HG02852 (cell line): ENCODE data around the gene WIZ.
"Not testable (repeated sequence)": the region's sequence is repeated elsewhere in the genome, so short reads cannot be mapped to it uniquely, and the experiment has no call there.

ENCODE experiments used
- ATAC-seq: cut with Tn5 transposase; IDR thresholded peaks from one replicate; pipeline ENCODE4 v1.9.1; 2021; ENCODE audit warnings: mild to moderate bottlenecking, moderate library complexity; ENCODE audit not compliant: unreplicated experiment

The WIZ gene, protein sequence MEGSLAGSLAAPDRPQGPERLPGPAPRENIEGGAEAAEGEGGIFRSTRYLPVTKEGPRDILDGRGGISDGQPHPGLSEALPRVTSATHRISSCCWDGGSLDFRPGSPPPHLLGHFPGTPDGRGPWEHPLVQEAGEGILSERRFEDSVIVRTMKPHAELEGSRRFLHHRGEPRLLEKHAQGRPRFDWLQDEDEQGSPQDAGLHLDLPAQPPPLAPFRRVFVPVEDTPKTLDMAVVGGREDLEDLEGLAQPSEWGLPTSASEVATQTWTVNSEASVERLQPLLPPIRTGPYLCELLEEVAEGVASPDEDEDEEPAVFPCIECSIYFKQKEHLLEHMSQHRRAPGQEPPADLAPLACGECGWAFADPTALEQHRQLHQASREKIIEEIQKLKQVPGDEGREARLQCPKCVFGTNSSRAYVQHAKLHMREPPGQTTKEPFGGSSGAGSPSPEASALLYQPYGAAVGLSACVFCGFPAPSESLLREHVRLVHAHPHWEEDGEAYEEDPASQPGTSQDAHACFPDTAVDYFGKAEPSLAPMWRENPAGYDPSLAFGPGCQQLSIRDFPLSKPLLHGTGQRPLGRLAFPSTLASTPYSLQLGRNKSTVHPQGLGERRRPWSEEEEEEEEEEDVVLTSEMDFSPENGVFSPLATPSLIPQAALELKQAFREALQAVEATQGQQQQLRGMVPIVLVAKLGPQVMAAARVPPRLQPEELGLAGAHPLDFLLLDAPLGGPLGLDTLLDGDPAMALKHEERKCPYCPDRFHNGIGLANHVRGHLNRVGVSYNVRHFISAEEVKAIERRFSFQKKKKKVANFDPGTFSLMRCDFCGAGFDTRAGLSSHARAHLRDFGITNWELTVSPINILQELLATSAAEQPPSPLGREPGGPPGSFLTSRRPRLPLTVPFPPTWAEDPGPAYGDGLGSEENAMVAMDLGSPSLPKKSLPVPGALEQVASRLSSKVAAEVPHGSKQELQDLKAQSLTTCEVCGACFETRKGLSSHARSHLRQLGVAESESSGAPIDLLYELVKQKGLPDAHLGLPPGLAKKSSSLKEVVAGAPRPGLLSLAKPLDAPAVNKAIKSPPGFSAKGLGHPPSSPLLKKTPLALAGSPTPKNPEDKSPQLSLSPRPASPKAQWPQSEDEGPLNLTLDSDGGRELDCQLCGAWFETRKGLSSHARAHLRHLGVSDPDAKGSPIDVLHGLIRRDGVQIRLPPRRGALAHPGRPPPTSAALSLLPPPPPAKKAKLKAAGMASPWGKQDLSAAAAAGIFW (N-terminal part only)

DNA sequence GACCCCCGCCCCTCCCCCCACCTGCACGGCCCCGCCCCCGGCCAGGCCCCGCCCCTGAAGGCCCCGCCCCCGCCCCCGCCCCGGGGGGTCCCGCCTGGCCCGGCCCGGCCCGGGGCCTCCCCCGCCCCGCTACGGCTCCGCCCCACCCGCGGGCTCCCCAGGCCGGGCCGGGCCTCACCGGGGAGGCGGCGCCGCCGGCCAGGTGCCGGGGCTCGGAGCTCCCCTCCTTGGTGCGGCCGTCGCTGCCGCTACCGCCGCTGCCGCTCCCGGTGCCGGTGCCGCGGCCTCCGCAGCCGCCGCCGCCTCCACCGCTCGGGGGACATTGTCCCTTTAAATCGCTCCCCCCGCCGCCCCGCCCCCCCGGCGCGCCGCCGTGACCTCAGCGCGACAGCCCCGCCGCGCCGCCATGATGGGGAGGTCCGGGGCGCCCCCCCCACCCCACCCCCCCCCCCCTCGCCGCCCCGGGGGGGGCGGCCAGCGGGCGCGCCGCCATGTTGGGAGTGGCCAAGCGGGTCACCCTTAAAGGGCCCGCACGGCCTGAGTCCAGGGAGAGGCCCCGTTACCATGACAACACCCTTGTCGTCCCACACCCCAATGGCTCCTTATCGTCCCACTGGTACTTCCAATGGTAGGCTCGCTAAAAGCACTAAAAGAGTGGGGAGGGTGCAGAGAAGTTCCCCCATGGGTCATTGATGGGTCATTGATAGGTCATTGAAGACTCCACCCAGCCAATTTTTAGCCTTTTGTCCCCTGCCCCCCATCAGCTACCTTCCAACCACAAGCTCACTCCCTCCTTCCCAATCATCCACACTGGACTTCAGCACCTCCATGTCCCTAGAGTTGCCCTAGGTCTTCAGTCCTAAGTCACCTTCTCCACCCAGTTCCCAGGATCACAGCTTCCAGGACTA lies at the start of gene WIZ:
Gene WIZ, minus strand, starts transcription at position 337 of the 908 bp plus-strand sequence. CDS start 1,649 bp downstream, outside the sequence.
- peak; percentile 50 for ATAC-seq

DNA sequence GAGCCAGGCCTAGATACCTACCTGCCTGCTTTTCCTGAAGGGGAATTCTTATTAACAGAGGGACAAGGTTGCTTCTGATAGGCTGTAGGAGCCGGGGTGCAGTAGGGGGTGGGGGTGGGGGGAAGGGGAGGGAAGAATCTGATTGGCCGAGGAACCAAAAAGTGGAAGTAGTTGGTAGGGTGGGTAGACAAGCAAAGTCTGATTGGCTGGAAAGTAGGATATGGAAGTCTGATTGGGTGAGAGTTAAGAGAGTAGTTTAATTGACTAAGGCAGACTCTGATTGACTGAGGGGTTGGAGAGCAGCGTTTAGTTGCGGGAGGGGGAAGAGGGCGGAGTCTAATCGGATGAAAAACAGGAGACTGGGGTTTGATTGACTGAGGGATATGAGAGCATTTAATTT lies 49.2 kb upstream of the WIZ start:
- ATAC-seq, result no peak

DNA sequence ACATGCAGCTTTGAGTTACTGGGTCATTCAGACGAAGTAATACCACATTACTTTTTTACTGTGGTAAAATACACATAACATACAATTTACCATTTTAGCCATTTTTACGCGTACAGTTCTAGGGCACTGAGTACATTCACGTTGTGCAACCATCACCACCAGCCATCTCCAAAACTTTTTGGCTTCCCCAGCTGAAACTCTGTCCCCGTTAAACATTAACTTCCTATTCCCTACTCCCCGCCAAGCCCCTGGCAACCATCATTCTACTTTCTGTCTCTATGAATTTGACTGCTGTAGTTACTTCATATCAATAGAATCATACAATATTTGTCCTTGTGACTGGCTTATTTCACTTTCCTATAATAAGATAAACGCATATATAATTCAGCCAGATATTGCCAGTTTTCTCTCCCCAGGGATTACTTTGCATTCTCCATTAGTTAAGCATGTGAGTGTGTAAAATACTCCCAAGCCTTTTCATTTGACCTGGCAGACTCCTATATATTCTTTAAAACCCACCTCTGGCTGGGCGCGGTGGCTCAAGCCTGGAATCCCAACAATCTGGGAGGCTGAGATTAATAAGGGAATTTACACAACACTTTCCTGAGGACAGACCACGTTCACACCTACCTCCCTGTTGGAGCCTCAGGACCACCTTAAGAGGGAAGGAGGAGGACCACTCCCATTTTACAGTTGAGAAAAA lies 48.6 kb upstream of the WIZ start:
- ATAC-seq, result no peak

DNA sequence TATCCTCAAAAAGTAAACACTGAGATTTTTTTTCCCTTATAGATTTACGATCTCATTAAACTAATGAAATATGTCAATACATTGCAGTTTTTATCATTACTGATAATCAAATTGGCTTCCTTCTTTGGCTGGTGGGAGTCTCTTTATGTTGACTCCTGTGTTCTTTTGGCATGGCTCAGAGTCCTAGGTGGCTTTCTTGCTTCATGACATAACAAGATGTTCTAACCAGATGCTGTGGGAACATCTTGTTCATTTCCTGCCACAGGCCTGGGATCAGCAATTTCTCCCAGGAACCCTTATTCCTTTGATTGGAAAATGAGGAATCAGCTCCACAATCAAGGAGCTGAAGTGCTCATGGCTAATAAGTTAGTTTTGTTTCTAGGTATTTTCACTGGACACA lies 45.4 kb upstream of the WIZ start:
- no peak for ATAC-seq

DNA sequence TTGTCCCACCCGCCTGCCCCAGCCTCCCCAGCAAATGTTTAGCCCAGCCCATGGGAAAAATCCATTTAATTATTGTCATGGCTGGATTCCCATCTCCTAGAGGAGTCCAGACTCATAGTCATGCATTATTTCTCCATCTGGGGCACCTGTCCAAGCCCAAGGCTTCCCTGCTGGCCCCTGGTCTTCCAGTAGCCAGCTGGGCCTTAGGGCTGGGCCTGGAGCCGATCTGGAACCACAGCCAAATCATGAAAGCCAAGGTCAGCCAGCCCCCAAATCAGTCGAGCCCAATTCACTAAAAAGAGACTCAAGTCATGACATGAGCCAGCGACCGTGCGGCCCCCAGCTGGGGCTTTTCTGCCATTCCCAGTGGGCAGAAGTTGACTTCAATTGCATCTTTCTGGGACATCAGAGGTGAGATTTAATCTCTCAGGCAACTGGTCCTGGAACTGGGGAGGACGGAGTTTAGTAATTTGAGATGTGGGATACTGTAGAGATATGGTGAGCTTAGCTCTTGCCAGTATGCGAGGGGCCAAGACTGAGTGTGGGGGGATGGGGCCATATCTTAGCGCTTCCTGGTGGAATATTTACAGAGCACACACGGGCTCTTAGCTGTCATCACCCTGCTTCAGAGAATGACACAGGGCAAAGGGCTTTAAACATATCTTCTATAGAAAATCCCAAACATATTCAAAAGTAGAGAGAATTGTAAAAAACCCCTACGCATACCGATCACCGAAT lies 38.9 kb upstream of the WIZ start:
- no peak for ATAC-seq

DNA sequence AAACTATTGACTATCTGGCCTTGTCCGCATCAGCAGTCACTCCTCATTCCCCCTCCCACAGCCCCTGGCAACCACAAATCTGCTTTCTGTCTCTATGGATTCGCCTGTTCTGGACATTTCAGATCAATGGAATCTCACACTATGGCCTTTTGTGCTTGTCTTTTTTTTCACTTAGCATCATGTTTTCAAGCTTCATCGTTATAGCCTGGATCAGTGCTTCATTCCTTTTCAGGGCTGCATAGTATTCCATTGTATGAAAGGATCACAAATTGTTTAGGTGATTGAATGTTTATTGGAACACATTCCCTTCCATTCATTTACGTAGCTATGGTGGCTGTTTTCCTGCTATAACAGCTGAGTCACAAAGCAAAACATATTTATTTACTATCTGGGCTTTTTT lies 37.3 kb upstream of the WIZ start:
- no peak for ATAC-seq

DNA sequence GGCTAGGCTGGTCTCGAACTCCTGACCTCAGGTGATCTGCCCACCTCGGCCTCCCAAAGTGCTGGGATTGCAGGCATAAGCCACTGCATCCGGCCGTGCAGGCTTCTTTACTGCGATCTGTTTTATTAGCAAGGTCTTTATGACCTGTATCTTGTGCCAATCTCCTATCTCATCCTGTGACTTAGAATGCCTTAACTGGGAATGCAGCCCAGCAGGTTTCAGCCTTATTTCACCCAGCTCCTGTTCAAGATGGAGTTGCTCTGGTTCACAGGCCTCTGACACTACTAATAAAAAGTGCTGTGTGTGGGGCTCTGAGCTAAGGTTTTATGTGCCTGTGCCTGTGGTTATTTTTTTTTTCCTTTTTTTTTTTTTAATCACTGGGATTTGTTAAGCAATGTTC lies 36.0 kb upstream of the WIZ start:
- not testable (repeated sequence) for ATAC-seq

DNA sequence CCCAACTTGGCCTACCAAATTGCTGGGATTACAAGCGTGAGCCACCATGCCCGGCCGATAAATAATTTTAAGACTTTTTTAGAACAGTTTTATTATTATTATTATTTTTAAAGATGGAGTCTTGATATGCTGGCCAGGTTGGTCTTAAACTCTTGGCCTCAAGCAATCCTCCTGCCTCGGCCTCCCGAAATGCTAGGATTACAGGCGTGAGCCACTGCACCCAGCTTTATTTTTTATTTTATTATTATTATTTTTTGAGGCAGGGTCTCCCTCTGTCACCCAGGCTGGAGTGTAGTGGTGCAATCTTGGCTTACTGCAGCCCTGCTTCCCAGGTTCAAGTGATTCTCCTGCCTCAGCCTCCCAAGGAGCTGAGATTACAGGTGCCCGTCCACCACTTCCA lies 31.2 kb upstream of the WIZ start:
- ATAC-seq, result not testable (repeated sequence)

DNA sequence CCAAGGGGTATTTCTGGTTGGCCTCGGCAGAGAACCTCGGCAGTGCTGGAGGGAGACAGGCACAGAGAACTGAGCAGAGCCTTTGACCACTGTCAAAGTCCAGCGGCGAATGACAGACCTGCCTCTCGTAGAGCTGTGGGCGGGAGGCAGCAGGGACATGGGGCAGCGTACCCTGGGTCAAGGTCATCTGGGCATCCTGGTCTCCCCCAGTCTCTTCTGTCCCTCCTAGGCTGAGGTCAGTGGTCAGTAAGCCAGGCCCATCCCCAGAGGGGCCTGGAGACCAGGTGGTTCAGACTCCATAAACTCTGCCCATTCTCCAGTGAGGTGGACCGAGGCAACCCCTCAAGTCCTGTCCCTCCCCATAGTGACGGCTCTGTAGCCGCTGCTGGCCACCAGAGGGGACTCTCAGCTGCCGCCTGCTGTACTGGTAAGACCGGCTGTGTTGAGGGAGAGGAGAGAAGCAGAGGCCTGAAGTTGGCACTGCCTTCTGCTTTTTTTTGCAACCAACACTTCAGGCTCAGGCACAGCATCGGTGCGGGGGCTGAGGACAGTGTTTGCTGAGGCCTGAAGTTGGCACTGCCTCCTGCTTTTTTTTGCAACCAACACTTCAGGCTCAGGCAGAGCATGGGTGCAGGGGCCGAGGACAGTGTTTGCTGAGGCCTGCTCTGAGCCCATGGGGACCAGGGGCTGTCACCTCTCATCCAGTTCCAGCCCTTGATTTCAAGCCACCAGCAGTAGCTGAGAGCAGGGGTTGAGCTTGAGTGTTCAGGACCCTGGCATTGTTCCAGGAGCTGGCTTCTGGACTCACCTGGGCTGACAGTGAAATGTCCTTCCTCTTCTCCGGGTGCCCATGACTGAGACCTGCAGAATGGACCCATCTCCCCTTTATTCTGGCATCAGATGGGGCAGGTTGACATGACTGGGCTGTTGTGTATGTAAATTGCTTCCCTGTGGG lies 29.9 kb upstream of the WIZ start, which contains the start of gene PGLYRP2:
Gene PGLYRP2, minus strand, starts transcription at position 111 of the 955 bp plus-strand sequence. CDS start 130 bp downstream, outside the sequence.
- ATAC-seq, result no peak

DNA sequence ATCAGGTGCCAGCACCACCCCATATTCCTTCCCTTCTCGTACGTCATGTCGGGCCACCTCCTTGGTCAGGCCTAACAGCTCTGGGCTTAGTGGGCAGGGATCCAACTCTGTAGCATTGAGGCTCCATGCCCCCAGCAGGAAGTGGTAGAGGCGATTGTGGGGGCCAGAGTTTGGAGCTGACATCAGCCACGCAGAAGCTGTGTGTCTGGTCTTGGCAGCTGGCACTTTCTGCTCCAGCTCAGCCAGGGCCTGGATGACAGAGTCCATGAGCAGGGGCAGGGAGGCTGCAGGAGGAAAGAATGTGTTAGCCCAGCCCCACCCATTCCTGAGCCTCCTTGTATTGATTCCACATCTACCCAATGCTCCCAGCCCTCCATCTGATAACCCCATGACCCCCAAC lies 26.6 kb upstream of the WIZ start:
- no peak for ATAC-seq

DNA sequence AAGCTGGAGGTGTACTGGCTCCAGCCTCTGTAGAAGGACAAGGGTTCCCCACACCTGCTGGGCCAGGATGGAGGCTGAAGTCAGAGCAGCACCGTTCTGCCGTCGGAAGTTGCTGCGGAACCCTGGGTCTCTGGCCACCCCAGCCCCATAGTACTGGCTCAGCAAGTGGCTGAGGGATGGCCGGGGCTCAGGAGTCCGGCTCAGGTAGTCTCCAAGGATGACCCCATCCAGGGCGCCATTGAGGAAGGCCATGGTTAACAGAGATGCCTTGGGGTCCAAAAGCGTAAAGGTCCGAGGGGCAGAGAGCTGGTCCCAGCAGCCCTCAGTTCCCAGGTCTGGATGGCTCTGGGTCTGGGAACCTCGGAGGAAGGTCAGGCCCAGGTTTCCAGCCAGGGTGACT lies 25.9 kb upstream of the WIZ start:
- no peak for ATAC-seq

DNA sequence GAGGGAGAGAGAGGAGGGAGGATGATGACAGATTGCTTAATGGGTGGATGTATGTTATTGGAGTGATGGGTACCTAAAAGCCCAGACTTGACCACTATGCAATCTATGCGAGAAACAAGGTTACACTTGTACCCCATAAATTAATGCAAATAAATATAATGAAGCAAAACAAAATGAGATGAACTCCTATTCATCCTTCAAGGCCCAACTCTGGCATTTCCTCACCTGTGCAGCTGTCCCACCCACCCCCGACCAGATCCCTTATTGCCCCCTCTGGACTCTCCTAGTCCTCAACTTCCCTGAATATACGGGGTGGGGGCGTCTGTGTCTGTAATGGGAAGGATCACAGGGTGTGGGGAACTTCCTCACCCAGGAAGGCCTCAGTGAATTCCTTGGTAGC lies 25.4 kb upstream of the WIZ start:
- no peak for ATAC-seq

DNA sequence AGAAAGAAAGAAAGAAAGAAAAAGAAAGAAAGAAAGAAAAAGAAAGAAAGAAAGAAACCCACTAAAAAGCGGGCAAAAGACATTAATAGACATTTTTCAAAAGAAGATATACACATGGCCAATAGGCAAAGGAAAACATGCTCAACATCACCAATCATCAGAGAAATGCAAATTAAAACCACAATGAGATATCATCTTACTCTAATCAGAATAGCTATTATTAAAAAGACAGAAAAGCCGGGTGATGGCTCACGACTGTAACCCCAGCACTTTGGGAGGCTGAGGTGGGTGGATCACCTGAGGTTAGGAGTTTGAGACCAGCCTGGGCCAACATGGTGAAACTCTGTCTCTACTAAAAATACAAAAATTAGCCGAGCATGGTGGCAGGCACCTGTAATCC lies 24.1 kb upstream of the WIZ start:
- not testable (repeated sequence) for ATAC-seq

DNA sequence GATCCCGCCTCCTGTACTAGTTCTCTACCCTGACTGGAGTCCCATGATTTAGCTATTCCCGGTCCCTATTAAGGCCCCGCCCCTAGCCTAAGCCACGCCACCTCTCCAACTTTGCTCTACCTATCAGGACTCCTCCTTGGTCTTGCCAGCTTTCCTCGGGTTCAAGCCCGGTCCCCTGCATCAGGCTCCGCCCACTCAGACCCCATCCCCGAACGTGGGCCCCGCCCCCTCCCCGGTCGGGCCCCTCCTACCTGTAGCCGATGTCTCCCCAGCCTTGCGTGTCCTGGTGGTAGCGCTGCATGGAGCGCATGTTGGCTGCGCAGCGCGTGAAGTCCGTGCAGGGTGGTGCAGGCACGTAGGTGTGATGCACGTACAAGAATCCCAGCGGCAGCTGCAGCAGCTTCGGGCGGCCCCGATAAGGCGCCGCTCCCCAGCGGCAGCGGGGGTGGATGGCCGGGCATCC lies 21.9 kb upstream of the WIZ start:
- no peak for ATAC-seq

DNA sequence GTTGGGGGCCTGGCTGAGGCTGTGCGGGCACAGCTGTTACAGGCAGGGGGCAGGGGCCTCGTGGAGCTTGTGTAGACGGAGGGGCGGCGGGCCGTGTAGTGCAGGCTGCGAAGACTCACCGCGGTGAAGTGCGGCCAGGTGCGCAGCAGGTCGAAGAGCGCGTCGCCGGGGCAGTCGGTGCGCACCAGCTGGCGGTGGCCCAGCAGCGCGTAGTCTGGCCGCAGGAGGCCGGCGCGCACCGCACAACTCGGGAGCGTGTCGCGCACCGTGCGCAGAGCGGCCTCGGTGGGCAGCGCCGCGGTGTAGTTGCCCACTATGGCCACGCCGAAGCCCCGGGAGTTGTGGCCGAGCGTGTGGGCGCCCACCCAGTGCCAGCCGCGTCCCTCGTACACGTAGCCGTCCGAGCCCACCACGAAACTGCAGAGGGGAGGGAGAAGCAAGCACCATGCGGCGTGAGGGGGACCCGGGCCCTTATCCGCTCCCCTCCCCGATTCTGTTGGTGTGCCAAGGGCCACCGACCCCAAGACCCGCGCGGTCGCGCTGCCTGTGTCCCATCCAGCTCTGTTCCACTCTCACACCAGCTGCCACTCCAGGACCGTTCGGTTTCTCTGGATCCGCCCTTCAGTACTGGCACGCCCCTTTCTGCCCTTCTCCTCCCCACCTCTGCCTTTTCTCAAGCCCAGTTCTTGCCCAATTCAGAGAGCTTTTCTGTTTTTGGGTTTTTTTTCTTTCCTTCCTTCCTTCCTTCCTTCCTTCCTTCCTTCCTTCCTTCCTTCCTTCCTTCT lies 19.9 kb upstream of the WIZ start:
- no peak for ATAC-seq

DNA sequence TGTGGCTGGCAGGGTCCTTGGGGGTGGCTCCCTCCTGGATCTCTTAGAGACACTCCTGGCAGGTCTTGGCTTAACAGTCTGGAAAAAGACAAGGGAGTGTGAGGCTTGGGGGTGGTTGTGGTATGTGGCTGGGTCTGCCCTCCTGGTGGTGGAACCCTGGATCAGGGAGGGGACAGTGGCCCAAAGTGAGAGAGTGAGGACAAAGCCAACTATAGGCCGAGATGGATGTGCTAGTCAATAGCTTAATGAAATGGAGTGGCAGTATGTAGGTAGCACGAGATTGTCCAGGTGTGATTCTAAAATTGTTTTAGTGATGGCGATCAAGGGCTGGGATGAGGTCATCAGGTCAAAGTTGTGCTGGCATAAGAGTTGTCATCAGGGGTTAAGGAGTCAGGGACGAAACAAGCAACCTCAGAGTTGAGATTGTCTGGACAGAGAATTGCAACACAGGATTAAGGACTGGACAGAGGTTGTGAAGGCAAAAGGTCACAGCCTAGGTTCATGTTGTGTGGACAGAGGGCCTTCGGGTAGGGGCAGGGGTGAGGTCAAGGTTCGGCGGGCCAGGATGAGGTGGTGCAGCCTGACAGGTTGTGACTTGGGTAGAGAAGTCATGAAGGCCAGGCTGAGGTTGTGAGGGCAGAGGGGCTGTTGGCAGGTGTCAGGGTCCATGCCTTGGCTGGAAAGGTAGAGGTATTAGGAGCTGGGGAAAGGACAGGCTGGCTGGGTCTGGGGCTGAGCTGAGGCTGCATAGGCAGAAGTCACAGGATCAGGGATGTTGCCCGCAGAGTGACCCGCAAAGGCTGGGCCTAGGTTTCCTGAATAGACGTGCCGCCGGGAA lies 19.1 kb upstream of the WIZ start:
- no peak for ATAC-seq
